Medulla oblongata (tissue), 1 donor: ENCODE results near the gene PHF21A.
"Not testable (repeated sequence)": the region's sequence is repeated elsewhere in the genome, so short reads cannot be mapped to it uniquely, and the experiment has no call there.

ENCODE experiments used
- DNase-seq: peaks from one replicate; pipeline ENCODE4 v3.0.0-alpha.2; 2015; ENCODE audit errors: extremely low spot score

PHF21A gene

GRCh38 chr11:46120346-46121300, 631 bp downstream of the PHF21A start:
- no peak for DNase-seq

- DNase-seq: peak; percentile 58
These were observed 1.7 kb downstream of the PHF21A start for GRCh38 chr11:46119352-46120216.

GRCh38 chr11:46118702-46119351, 2.4 kb downstream of the PHF21A start:
- DNase-seq: no peak

- no peak for DNase-seq
These were observed 3.4 kb downstream of the PHF21A start for GRCh38 chr11:46117842-46118241.

- DNase-seq: not testable (repeated sequence)
These were observed 4.6 kb downstream of the PHF21A start for GRCh38 chr11:46116712-46117037.

GRCh38 chr11:46116007-46116711, 5.1 kb downstream of the PHF21A start:
- no peak for DNase-seq

- DNase-seq: no peak
These were observed 6.3 kb downstream of the PHF21A start for GRCh38 chr11:46114961-46115360.

- no peak for DNase-seq
These were observed 6.9 kb downstream of the PHF21A start for GRCh38 chr11:46114378-46114777.

- peak; percentile 79 for DNase-seq
These were observed 8.2 kb downstream of the PHF21A start for GRCh38 chr11:46112961-46113607.

- no peak for DNase-seq
These were observed 12.5 kb downstream of the PHF21A start for GRCh38 chr11:46108751-46109150.

- no peak for DNase-seq
These were observed 13.5 kb downstream of the PHF21A start for GRCh38 chr11:46107780-46108179.

GRCh38 chr11:46107408-46107718, 13.9 kb downstream of the PHF21A start:
- DNase-seq: no peak

GRCh38 chr11:46106530-46107407, 14.5 kb downstream of the PHF21A start:
- peak; percentile 69 for DNase-seq

GRCh38 chr11:46105926-46106325, 15.3 kb downstream of the PHF21A start:
- DNase-seq: no peak

GRCh38 chr11:46105134-46105628, 16.1 kb downstream of the PHF21A start:
- no peak for DNase-seq

GRCh38 chr11:46102843-46103242, 18.4 kb downstream of the PHF21A start:
- no peak for DNase-seq

- no peak for DNase-seq
These were observed 20.6 kb downstream of the PHF21A start for GRCh38 chr11:46100670-46101069.

- DNase-seq: no peak
These were observed 21.3 kb downstream of the PHF21A start for GRCh38 chr11:46099963-46100316.

GRCh38 chr11:46090375-46090774, 30.9 kb downstream of the PHF21A start:
- no peak for DNase-seq

- no peak for DNase-seq
These were observed 41.6 kb downstream of the PHF21A start for GRCh38 chr11:46079662-46080061.
